Right atrium auricular region (tissue), 2 donors: Measurements from ENCODE around the gene CD58. TPM values are rescaled to one million over a fixed set of nuclear protein-coding genes. Genes with fewer than 3 reads are reported as not detected.

Source experiments
- DNase-seq: peaks from one replicate; pipeline ENCODE4 v3.0.0-alpha.2; 2019; ENCODE audit warnings: low spot score
- H3K27ac ChIP-seq, 2 donors: fragments of 200-600 bp; sonication (generic); 1 replicate in 1 of 2; 2 replicates in 1 of 2; pipeline ENCODE4 v1.5.1; 2016 to 2019
- H3K27me3 ChIP-seq, 2 donors: fragments of 200-600 bp; sonication (generic); one replicate each; pipeline versions ENCODE4 v1.5.1 to v1.6.0; 2017 to 2019
- H3K36me3 ChIP-seq: fragments of 200-600 bp; sonication (generic); one replicate; pipeline ENCODE4 v1.5.1; 2016
- H3K4me1 ChIP-seq, 2 donors: fragments of 200-600 bp; sonication (generic); one replicate each; pipeline versions ENCODE4 v1.5.1 to v1.6.0; 2017 to 2019
- H3K4me3 ChIP-seq, 2 donors: fragments of 200-600 bp; sonication (generic); 1 replicate in 1 of 2; 2 replicates in 1 of 2; pipeline ENCODE4 v1.5.1; 2017 to 2019; ENCODE audit warnings: mild to moderate bottlenecking in 1 of 2, moderate library complexity in 1 of 2
- H3K9me3 ChIP-seq, 2 donors: fragments of 200-600 bp; sonication (generic); one replicate each; pipeline ENCODE4 v1.5.1; 2019
- CTCF ChIP-seq, 2 donors: fragments of 200-600 bp; sonication (generic); IDR thresholded peaks; one replicate each; pipeline ENCODE4 v1.5.1; 2019; ENCODE audit warnings: antibody characterized with exemption in 2 of 2
- total RNA-seq, 2 donors: library from RNA; depleted of rRNA; stranded (reverse); fragments of >200 nt; gene quantifications; one replicate each; pipeline ENCODE4 v1.1.0, GENCODE V29; 2016

The CD58 gene
- total RNA-seq, 2 donors from 2014 or later, result 26.4 to 27.4 TPM

- no peaks in the 10 kb centered on the region for H3K9me3 ChIP-seq
- H3K4me1 ChIP-seq, result peaks cover 0 to 21% of the 10 kb centered on the region in 2 donors
- no peak for TF ChIP-seq CTCF (IDR thresholded peaks at IDR 0.05)
- DNase-seq, result no peak
- H3K27me3 ChIP-seq, result no peaks in the 10 kb centered on the region
- H3K4me3 ChIP-seq, result no peak overlapping the region
- H3K36me3 ChIP-seq, result no peaks in the 10 kb centered on the region
- no peak overlapping the region for H3K27ac ChIP-seq
Observed at GRCh38 chr1:116554924-116555323, 15.9 kb downstream of the CD58 start.

DNA sequence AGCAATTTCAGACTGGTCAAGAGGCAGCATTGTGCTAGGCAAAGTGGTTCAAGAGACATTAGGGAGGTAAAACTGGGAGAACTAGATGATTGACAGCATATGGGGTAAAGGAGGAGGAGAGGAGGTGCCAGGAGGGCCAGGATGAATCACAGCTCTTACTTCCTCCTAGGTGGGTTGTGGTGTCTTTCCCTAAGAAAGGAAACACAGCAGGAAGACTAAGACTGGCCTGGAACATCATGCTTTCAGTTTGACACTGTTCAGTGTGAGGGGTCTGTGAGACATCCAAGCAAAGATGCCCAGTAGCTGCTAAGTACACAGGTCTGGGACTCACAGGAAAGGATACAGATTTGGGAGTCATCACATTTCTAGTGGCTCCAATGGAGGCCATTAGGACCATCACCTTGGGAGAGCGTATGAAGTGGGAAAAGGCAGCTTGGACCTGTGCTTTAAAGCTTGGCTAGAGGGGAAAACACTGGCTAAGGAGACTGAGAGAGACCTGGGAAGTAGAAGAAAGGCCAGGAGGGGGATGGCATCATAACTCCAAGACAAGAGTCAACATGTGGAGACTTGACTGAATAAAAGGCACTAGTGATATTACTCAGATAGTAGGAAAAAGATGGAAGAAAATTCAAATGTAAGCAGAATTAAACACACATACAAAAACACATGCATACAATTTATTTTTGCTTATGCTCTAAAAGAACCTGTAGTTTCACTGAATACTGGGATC lies 17.3 kb downstream of the CD58 start:
- Histone ChIP-seq H3K27me3 (no peaks in the 10 kb centered on the region), H3K4me3 (no peak overlapping the region), H3K27ac (no peak overlapping the region), H3K9me3 (no peaks in the 10 kb centered on the region), H3K36me3 (no peaks in the 10 kb centered on the region), H3K4me1 (peaks cover 0 to 21% of the 10 kb centered on the region in 2 donors)
- TF ChIP-seq CTCF (IDR thresholded peaks at IDR 0.05), result no peak
- DNase-seq, result no peak

- no peak overlapping the region for H3K4me3 ChIP-seq
- no peak for TF ChIP-seq CTCF (IDR thresholded peaks at IDR 0.05)
- no peak overlapping the region for H3K27ac ChIP-seq
- H3K4me1 ChIP-seq, result no peaks in the 10 kb centered on the region
- no peaks in the 10 kb centered on the region for H3K27me3 ChIP-seq
- H3K36me3 ChIP-seq, result peaks cover 23% of the 10 kb centered on the region
- DNase-seq, result no peak
- H3K9me3 ChIP-seq, result no peaks in the 10 kb centered on the region
Observed at GRCh38 chr1:116546354-116546977, 24.4 kb downstream of the CD58 start.

- peaks cover 23% of the 10 kb centered on the region for H3K36me3 ChIP-seq
- no peak overlapping the region for H3K27ac ChIP-seq
- TF ChIP-seq CTCF (IDR thresholded peaks at IDR 0.05), result no peak
- no peak overlapping the region for H3K4me3 ChIP-seq
- DNase-seq, result no peak
- H3K27me3 ChIP-seq, result no peaks in the 10 kb centered on the region
- no peaks in the 10 kb centered on the region for H3K4me1 ChIP-seq
- H3K9me3 ChIP-seq, result no peaks in the 10 kb centered on the region
Observed at GRCh38 chr1:116545359-116545705, 25.5 kb downstream of the CD58 start.

DNA sequence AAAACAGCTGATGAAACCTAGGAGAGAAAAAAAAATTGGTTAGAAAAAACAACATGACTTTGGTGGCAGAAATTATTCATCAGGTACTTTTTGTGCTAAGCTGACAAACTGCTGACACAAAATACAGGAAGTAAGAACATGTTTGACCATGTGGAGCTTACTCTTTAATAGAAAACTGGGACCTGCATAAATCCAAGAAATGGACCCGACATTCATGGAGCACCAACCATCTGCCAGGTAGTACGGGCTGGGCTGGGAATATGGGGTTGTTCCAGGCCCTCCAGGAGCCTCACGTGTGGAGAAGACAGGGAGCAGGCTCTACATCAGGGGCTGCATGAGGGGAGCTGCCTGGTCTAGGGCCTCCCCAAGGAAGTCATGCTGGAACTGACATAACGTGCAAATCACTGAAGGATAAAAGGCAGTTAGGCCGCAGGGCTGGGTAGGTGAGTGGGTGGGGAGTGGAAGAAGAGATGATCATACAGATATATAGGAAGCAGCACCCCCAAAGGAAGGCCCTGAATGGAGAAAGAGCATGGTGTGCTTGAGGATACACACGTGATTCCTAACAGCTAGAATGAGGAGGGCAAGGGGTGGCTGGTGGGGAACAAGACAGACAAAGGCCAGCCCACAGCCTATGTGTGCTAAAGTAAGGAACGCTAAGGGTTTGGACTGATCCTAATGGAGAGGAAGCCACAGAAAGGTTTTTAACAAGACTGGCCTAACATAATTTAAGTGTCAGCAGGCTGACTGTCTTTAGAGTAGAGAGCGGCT lies 26.1 kb downstream of the CD58 start:
- no peak overlapping the region for H3K27ac ChIP-seq
- peaks cover 23% of the 10 kb centered on the region for H3K36me3 ChIP-seq
- no peaks in the 10 kb centered on the region for H3K4me1 ChIP-seq
- DNase-seq, result no peak
- H3K9me3 ChIP-seq, result no peaks in the 10 kb centered on the region
- no peak overlapping the region for H3K4me3 ChIP-seq
- TF ChIP-seq CTCF (IDR thresholded peaks at IDR 0.05), result no peak
- H3K27me3 ChIP-seq, result no peaks in the 10 kb centered on the region
